Neural cell (in vitro differentiated cells): Measurements from ENCODE around the gene TROAP.

Experiments
- EP300 ChIP-seq: fragments of 450-650 bp; conservative IDR thresholded peaks from 2 replicates; pipeline ENCODE4 v1.6.1; 2014; ENCODE audit warnings: antibody characterized with exemption, mild to moderate bottlenecking, moderate library complexity; ENCODE audit not compliant: poor library complexity, severe bottlenecking
- EZH2 ChIP-seq: fragments of 200-600, 300-800 bp; shearing (Covaris generic), sonication (generic); IDR thresholded peaks from 2 replicates; pipeline ENCODE4 v1.6.1; 2014; ENCODE audit warnings: antibody characterized with exemption, low read length, borderline replicate concordance, mild to moderate bottlenecking; ENCODE audit not compliant: insufficient read depth, poor library complexity, severe bottlenecking
- MXI1 ChIP-seq: fragments of 450-650 bp; conservative IDR thresholded peaks from 2 replicates; pipeline ENCODE4 v1.6.1; 2014; ENCODE audit warnings: antibody characterized with exemption, mild to moderate bottlenecking; ENCODE audit not compliant: poor library complexity, severe bottlenecking
- POLR2AphosphoS5 ChIP-seq: IDR thresholded peaks from 2 replicates; pipeline ENCODE4 v1.6.1; 2012
- RAD21 ChIP-seq: fragments of 450-650 bp; conservative IDR thresholded peaks from 2 replicates; pipeline ENCODE4 v1.6.1; 2014; ENCODE audit warnings: antibody characterized with exemption, mild to moderate bottlenecking, moderate library complexity
- SMC3 ChIP-seq: fragments of 450-650 bp; conservative IDR thresholded peaks from 2 replicates; pipeline ENCODE4 v1.6.1; 2014; ENCODE audit warnings: antibody characterized with exemption, mild to moderate bottlenecking, moderate library complexity; ENCODE audit not compliant: poor library complexity
- TAF1 ChIP-seq: IDR thresholded peaks from 2 replicates; pipeline ENCODE4 v1.6.1; 2012; ENCODE audit warnings: low read depth
- TF ChIP-seq, protein P1 (sequence below): fragments of 450-650 bp; IDR thresholded peaks from 2 replicates; pipeline ENCODE4 v1.5.1; 2014; ENCODE audit warnings: antibody characterized with exemption, mild to moderate bottlenecking, moderate library complexity; ENCODE audit not compliant: poor library complexity, severe bottlenecking
- TF ChIP-seq, protein P2 (sequence below): IDR thresholded peaks from 2 replicates; pipeline ENCODE4 v1.6.1; 2012; ENCODE audit warnings: borderline replicate concordance

DNA sequence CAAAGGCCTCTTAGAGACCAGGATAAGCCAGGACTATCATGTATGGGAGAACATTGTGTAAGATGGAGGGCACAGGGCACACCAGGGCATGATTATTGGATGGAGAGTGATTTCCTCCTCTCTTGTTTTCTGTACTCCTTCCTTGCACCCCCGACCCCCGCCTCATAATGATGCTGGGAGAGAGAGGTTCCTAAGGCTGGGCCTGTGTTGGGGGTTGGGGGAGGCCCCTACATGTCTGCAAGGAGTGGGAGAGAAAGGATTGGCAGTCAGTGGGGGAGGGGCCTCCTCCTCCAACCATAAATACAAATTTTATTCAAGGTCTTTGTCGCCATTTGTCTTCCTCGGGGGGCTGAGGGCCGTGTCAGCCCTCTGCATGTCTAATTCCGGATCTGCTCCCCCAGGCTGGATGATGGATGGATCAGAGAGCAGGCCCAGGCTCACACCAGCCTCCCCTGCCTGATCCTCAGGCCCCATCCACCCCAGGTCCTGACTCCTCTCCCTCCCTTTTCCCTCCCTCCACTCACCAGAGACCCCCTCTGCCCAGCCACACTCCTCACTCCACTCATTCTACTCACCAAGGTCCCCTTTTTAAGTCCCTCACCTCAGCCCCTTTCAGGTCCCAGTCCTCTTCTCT, 15.9 kb downstream of the TROAP start:
- TF ChIP-seq, protein P1, sequence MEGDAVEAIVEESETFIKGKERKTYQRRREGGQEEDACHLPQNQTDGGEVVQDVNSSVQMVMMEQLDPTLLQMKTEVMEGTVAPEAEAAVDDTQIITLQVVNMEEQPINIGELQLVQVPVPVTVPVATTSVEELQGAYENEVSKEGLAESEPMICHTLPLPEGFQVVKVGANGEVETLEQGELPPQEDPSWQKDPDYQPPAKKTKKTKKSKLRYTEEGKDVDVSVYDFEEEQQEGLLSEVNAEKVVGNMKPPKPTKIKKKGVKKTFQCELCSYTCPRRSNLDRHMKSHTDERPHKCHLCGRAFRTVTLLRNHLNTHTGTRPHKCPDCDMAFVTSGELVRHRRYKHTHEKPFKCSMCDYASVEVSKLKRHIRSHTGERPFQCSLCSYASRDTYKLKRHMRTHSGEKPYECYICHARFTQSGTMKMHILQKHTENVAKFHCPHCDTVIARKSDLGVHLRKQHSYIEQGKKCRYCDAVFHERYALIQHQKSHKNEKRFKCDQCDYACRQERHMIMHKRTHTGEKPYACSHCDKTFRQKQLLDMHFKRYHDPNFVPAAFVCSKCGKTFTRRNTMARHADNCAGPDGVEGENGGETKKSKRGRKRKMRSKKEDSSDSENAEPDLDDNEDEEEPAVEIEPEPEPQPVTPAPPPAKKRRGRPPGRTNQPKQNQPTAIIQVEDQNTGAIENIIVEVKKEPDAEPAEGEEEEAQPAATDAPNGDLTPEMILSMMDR = no peak
- no peak for TF ChIP-seq POLR2AphosphoS5
- TF ChIP-seq, protein P2, sequence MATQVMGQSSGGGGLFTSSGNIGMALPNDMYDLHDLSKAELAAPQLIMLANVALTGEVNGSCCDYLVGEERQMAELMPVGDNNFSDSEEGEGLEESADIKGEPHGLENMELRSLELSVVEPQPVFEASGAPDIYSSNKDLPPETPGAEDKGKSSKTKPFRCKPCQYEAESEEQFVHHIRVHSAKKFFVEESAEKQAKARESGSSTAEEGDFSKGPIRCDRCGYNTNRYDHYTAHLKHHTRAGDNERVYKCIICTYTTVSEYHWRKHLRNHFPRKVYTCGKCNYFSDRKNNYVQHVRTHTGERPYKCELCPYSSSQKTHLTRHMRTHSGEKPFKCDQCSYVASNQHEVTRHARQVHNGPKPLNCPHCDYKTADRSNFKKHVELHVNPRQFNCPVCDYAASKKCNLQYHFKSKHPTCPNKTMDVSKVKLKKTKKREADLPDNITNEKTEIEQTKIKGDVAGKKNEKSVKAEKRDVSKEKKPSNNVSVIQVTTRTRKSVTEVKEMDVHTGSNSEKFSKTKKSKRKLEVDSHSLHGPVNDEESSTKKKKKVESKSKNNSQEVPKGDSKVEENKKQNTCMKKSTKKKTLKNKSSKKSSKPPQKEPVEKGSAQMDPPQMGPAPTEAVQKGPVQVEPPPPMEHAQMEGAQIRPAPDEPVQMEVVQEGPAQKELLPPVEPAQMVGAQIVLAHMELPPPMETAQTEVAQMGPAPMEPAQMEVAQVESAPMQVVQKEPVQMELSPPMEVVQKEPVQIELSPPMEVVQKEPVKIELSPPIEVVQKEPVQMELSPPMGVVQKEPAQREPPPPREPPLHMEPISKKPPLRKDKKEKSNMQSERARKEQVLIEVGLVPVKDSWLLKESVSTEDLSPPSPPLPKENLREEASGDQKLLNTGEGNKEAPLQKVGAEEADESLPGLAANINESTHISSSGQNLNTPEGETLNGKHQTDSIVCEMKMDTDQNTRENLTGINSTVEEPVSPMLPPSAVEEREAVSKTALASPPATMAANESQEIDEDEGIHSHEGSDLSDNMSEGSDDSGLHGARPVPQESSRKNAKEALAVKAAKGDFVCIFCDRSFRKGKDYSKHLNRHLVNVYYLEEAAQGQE = no peak
- no peak for TF ChIP-seq TAF1
- no peak for TF ChIP-seq EZH2
- no peak for TF ChIP-seq MXI1
- no peak for TF ChIP-seq EP300
- no peak for TF ChIP-seq RAD21
- no peak for TF ChIP-seq SMC3
